ENCODE data around the gene DLGAP1. TPM values are rescaled to one million over a fixed set of nuclear protein-coding genes. Genes with fewer than 3 reads are reported as not detected.
A peak's percentile ranks its signal among the peaks of the same experiment; 100 is the strongest.
"Not testable (repeated sequence)": the region's sequence is repeated elsewhere in the genome, so short reads cannot be mapped to it uniquely, and the experiment has no call there.

DLGAP1 gene
- total RNA-seq, 1 donor from 2014 or later, result 3.7 TPM

DNA sequence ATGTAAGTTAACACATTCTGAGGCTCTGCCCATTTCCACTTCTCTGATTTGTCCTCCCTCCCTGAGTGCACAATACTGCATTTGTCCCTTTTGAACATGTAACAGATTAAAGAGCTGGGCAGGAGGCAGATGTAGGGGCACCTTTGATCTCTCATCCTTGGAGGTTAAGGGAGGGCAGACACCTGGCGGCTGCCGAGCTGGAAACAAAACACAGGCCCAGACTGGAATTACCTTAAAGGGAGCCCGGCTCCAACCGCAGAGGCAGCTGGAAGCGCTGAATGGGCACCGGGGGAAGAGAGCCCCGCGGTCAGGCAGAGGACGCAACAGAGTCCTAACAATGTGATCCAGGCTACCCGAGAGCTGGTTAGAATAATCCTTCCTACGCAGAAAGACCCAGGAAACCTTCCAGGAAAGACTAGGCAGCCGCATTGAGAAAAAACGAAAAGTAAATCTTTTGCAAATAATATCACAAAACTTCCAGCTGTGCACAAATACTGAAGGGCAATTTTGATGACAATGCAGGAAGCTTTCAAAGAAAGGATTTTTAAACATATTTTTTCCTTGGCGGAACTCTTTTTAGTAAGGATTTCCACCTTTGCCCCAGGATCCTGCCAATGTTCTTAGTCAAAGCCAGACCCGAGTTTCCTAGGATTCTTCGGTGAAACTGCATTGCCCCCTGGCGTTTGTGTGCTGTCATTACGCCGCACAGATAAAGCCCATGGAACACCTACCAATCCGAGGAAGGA lies 789.2 kb downstream of the DLGAP1 start:
- DNase-seq (ENCODE audit: low read depth, low spot score), result peak; percentile 75

DNA sequence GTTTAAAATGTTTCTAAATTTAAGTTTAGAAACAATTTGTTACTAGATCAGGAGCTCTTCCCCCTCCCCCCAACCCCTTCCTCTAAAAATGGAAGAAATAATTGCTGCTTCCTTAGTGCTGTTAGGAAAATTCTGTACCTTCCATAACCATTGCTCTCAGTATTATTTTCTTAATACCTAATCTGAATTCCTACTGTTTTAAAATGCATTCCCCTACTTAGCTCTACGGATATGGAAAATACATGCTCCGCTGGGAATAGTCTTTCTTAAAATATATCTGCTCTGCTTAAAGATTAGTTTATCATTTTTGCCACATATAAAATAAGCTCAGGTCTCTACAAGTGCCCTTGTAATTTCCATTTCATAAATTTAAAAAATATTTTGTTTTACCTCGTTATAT lies 789.9 kb downstream of the DLGAP1 start:
- no peak for DNase-seq (ENCODE audit: low read depth, low spot score)

DNA sequence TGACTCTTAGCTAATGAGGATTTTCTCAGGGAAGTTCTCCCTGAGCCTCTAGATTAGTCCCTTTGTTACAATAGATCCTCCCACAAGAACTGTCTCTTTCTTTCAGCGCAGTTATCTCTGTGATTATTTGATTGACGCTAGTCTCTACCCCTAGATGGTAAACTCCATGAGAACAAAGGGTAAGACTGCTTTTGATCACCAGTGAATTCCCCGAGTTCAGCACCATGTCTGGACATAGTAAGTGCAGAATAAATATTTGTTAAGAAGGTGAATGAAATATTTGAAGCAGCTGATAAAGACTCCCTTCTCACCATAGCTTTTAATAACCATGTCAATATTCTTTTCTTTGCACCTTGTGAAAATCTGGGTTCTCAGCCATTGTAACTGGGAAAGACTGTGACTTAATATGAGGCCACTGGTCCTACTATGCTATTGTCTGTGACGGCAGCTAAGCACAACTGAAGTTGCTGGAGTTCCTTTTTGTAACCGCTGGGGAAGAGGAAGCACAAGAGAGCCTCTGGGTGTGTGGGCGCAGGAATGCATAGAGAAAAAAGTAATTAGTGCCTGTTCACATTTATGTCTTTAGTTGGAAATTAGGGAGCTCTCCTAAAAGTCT lies 790.4 kb downstream of the DLGAP1 start:
- no peak for DNase-seq (ENCODE audit: low read depth, low spot score)

DNA sequence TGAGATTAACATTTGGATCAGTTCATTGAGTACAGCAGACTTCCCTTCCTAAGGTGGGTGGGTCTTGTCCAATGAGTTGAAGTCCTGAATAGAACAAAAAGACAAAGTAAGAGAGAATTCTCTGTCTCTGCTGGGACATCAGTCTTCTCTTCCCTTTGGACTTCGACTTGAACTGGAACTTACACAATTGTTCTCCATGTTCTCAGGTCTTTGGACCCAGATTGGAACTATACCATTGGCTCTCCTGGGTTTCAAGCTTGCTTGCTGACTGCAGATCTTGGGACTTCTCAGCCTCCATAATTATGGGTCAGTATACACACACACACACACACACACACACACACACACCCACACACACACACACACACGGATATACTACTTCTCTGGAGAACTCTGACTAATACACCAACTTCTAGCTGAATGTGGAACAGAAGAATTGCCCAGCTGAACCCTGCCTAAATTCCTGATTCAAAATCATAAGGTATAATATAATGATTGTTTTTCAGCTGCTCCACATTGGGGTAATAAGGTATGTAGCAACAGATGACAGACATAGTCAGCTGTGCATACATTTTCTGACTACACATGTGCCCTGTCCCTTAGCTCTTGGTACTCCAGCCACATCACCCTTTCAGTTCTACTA lies 791.1 kb downstream of the DLGAP1 start:
- no peak for DNase-seq (ENCODE audit: low read depth, low spot score)

DNA sequence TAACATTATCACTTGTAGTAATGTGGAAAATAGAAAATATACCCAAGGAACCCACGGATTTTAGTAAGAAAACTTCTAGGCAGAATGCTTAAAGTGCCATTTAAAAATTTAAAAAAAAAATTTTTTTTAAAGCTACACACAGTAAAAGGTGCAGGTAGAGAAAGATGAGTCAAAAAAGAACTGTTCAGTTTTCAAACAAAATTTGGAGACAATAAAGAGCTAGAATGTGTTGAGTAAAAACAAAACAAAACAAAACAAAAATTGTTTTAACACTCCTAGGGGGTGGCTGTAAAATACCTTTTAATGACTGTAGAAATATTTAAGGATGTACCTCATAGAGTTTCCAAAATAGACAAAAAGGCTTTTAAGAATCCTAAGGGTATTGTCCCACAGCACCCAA lies 793.1 kb downstream of the DLGAP1 start:
- DNase-seq (ENCODE audit: low read depth, low spot score), result no peak

DNA sequence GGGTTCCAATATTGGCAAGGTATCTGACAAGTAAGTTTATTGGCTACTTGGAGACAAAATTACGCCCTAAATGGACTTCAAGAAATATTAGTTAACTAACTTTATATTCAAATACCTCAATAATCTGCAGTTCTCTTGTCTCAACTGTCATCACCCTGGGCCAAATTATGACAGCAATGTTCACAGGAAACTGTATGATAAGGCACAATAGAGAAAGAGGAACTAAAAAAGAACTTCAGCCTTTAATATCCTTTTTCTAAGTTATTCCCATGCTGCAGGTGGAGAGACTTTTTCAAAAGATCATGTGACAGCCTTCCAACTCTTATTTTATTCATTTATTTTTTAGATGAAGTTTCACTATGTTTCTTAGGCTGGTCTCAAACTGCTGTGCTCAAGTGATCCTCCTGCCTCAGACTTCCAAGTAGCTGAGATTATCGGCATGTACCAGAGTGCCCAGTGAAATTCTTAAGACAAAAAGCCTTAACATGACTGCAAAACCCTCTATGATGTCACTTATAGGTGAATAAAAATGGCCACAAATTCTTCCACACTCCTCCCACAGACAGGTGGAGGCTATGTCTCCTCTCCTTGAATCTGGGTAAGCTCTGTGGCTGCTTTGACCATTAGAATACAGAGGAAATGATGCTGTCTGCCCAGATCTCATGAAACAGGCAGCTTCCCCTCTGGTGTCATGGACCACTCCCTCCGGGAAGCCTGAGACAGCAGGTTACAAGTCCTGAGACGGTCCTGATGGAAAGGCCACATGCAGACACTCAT lies 794.2 kb downstream of the DLGAP1 start:
- DNase-seq (ENCODE audit: low read depth, low spot score), result no peak

DNA sequence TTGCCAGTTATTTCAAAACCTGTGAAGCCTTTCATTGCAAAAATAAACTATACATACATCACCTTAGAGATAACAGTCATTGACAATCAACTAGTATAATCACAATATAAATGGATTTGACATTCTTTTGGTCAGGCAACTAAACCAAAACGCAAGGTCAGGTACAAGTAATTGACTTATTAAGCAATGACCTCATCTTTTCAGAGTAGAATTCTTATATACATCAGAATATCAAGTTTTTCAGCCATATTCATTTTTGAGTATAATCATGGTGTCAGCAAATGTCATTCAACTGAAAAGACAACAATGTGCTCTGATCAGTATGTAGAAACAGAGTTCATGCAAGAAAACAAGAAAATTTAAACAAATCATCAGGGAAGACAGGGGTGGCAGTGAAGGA lies 796.6 kb downstream of the DLGAP1 start:
- no peak for DNase-seq (ENCODE audit: low read depth, low spot score)

DNA sequence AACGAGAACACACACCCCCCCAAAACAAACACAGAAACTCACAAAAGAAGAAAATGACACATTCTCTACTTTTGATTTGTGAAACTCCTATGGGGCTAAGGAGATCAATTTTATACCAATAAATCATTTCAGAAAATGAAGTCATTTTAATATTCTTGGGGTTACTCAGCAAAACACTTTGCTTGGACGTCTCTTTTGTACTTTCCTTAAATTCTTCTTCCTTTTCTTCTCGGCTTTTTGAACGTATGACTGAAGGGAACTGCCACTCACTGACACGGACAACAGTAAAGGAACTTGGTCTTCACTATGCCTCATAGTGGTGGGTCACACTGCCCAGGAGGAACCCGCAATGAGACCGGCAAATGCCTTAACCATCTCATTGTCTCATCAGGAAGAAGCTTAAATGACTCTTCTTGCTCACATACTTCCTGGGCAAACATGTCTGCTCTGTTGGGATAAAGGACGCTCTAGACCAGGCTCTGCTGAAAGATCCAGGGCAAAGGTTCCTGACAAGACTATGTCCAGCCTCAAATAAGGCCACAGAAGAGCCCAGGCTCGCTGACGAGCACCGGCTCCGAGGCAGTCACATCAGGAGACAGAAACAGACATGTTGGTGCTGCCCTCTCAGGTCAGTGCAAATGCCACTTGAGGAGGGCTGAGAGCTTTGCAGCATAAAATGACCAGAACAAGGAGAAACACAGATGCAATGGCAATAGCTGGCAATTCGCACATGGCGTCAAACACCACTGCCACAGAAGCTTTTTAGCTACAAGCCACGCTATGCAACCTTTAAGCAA lies 799.7 kb downstream of the DLGAP1 start:
- no peak for DNase-seq (ENCODE audit: low read depth, low spot score)

DNA sequence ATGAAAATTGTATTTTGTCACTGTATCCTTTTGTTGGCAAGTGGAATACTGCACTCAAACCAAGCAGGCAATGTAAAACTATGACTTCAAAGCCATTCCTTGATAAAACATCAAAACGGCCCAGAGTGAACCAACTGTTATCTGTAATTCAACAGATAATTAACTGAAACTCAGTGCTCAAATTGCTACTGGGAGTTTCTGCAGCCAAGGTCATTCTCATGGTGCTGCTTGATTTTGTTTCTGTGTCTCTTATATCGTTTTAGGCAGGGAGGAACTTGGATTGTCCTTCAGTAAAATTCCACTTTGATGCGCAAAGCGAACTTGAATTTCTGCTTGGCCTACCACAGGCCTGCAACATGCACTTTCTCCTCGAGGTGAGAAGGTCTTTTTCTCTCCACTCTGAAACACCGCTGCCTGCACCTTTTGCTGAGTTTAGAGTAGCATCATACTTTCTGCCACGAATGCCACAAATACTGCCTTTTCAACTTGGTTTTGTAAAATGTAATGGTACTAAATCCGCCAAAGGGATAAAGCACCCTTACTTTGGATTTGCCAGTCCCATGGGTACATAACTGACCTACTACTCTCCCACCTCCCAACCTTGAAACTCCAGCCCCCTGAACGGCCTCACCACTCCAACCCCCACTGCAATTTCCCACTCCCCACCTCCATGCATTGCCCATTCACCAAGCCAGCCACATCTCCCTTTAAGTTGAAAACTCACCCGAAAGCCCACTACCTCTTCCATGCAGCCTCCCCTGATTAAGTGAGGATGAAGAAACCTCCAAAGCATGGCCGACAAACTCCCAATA lies 800.5 kb downstream of the DLGAP1 start:
- no peak for DNase-seq (ENCODE audit: low read depth, low spot score)

DNA sequence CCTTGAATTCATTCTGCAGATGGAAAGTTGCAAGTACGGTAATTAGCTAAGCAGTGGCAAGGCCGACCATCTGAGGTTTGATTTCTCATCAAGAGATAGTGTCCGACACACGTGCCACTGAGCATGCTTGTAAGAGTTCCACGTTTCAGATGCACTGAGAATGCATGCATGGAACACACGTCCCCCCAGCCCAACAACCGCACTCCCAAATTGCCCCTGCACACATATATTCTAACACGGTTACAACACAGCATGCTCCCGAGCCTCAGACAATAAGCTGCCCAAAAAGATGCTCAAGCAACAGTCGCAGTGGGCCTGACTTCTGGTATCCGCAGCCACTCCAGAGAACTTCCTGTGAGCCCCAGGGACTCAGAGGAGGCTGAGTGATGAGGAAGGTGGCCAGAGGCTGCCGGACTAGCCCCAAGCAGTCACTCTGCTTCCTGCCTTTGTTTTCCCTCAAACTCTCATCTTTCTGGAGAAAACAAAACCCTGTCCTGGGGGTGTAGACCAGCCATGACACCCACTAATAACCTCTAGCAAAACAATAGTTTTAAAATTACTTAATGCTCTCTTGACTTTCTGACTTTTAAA lies 801.2 kb downstream of the DLGAP1 start:
- DNase-seq (ENCODE audit: low read depth, low spot score), result no peak

DNA sequence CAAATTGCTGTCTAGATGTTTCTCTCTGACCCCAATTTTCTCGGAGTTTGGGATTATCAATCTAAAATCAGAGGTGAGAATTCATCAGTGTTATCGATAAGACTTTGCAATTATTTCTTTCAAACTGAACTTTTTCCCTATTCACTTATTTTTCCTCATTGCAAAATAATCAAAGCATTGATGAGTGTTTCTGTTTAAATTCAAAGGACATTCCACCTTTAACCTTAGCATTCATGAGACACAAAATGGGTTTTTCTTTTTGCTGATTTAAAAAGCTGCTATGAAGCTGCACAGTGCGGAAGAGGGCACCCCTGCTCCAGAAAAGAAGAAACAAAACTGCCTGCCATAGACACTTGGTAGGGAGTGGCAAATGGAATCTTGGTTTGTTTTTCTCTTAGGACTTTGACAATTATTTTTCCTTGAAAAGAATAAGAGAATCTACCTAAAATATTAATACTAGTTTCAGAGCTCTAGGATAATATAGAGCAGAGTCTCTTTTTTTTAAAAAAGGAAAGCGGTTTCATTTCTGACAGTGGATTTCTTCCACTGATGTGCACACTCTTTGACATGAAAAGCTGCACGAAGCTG lies 801.8 kb downstream of the DLGAP1 start:
- no peak for DNase-seq (ENCODE audit: low read depth, low spot score)

DNA sequence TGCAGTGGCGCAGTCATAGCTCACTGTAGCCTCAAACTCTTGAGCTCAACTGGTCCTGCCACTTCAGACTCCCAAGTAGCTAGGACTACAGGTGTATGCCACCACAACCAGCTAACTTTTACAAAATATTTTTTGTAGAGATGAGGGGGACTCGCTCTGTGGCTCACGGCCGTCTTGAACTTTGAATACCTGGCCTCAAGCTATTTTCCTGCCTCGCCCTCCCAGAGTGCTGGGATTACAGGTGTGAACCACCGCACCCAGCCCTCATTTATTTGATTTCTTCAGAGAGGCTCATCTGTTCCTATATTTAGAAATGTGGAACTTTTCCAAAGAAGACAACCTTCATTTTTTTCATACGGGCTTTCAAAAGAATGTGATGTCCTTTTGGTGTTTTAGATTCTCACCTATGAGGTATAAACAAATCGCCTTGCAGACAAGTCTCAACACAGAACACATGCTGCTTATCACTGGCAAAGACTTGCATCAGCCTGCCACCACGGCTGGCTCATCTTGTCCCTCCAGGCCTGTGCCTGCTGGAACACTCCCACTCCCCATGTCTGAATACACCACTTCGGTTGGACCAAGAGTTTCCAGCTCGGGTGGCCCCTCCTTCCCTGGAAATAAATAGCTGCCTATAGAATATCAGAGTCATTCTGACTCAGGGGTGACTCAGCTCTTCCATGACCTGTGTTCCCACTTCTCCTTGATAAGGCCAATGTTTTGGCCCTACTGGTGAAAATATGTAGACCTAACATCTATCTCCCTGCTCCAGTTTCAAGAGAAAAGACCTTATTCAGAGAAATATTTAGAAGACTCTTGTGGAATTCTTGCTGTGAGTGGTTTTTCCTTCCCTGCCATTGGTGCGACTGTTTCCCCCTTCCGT lies 802.5 kb downstream of the DLGAP1 start:
- peak; percentile 92 for DNase-seq (ENCODE audit: low read depth, low spot score)

DNA sequence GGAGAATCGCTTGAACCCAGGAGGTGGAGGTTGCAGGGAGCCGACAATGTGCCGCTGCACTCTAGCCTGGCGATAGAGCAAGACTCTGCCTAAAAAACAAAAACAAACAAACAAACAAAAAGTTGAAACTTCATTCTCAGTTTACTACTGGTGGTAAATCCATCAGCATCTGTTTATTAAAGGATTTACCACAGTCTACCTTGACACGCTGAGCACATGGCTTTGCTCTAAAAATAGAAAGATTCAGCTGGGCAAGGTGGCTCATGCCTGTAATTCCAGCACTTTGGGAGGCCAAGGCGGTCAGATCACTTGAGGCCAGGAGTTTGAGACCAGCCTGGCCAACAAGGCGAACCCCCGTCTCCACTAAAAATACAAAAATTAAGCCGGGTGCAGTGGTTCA lies 803.8 kb downstream of the DLGAP1 start:
- no peak for DNase-seq (ENCODE audit: low read depth, low spot score)

DNA sequence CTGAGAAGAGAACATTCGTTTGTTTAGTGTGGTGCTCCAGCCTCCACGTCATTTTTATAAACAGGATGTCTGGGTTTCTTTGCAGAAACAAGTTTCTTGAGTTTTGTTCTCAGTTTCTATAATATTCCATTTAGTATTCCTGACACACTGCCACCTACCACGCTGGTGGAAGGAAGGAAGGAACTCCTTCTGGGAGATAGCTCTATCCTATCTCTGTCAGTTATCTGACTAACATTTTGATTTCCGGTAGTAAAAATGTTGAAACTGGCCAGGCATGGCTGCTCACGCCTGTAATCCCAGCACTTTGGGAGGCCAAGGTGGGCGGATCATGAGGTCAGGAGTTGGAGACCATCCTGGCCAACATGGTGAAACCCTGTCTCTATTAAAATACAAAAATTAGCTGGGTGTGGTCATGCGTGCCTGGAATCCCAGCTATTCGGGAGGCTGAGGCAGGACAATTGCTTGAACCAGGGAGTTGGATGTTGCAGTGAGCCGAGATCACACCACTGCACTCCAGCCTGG lies 804.5 kb downstream of the DLGAP1 start:
- not testable (repeated sequence) for DNase-seq (ENCODE audit: low read depth, low spot score)

DNA sequence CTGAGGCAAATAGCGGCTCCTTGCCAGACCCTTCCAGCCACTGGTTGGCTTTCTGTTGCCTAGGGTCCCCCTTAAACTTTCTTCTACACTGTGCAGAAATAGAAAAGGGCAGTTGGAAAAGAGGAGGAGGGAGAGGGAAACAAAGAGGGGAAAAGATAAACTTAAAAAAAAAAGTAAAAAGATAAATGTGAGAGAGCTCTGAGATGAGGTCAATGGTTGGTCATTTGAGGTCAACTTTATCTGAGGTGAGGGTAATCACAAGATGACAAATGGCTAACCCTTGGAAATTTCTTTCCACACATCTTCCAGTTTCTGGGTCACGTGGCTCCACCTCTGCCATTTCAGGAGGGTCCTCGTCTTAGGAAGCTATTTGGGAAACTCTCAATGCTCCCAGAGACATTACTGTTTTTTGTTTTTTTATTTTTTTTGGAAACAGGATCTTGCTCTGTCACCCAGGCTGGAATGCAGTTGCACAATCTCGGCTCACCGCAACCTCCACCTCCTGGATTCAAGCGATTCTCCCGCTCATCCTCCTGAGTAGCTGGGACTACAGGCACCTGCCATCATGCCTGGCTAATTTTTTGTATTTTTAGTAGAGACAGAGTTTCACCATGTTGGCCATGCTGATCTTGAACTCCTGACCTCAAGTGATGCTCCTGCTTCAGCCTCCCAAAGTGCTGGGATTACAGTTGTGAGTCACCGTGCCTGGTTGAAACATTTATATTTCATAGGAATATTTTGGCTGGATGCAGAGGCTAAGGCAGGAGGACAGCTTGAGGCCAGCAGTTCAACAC lies 805.3 kb downstream of the DLGAP1 start:
- DNase-seq (ENCODE audit: low read depth, low spot score), result no peak

DNA sequence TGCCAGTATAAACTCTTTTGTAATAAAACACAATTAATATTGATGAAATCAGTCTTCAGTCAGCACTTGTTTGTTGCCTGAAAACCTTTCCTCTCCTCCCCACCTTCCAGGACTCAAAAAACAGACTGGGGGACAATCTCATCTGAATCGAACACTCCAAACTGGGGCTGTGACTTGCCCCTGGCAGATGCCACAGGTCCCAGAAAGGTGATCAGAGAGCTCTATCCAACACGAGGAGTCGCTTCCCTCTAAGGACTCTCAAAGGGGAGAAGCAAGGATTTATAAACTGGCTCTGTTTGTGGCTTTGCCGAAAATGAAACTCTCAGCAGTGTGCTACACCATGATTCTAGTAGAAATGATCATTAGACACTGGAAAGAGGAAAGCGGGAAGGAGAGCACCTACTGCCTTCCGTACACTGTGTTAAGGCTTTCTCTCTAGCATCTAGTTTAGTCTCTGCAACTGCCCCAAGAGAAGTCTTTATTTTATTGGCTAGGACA lies 805.9 kb downstream of the DLGAP1 start:
- no peak for DNase-seq (ENCODE audit: low read depth, low spot score)

DNA sequence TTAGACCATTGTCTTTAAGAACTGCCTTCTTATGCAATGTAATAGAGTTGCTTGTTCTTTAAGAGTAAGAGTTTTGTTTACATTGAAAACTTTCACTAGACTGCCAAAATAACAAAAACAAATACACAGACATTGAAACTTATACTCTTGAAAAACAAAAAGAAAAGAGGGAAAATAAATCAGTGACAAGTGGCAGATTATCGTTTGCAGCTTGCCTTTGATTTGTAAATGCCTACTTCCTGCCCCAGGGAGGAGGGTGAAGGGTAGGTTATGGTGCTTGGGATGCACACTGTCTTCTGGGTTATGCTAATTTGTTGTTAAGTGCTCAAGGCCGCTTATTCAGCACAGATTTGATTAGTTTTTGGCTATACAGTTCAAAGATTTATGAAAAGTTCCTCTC lies 806.5 kb downstream of the DLGAP1 start:
- no peak for DNase-seq (ENCODE audit: low read depth, low spot score)
